Uterus (tissue), 2 donors: Measurements from ENCODE around the gene TAS2R38.

Source experiments
- CTCF ChIP-seq, 4 experiments: fragments of 200-600 bp in 2 of 4; fragments of 450-650 bp in 2 of 4; sonication (generic) in 2 of 4; IDR thresholded peaks; one replicate each; pipeline ENCODE4 v1.5.1; 2016 to 2019; ENCODE audit warnings: antibody characterized with exemption in 4 of 4, mild to moderate bottlenecking in 2 of 4, moderate library complexity in 1 of 4
- POLR2A ChIP-seq, 2 donors: fragments of 450-650 bp; IDR thresholded peaks; one replicate each; pipeline ENCODE4 v1.6.1; 2016; ENCODE audit warnings: antibody characterized with exemption in 2 of 2, mild to moderate bottlenecking in 1 of 2, moderate library complexity in 1 of 2

DNA sequence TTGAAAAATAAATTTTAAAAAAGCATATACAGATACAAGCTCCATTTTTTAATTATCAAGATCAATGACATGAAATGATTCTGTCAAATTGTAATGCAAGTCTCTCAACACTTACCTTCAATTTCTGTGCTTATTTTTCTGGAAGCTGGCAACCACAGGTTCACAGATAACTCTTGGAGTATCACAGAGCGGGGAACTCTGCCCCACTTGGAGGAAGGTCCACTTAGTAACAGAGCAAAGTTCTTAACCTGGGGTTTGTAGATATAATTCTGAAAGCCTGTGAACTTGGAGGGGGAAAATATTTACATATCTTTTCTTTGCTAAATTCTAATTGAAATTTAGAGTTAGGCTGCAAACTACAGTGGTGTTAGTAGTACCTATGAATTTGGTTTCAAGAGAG lies 19.8 kb upstream of the TAS2R38 start:
- TF ChIP-seq CTCF (IDR thresholded peaks at IDR 0.05) = no peak
- no peak for TF ChIP-seq POLR2A (IDR thresholded peaks at IDR 0.05)
